Measurements from ENCODE around the gene NFKBIL1.
"Not testable (repeated sequence)": the region's sequence is repeated elsewhere in the genome, so short reads cannot be mapped to it uniquely, and the experiment has no call there.

Gene NFKBIL1

DNA sequence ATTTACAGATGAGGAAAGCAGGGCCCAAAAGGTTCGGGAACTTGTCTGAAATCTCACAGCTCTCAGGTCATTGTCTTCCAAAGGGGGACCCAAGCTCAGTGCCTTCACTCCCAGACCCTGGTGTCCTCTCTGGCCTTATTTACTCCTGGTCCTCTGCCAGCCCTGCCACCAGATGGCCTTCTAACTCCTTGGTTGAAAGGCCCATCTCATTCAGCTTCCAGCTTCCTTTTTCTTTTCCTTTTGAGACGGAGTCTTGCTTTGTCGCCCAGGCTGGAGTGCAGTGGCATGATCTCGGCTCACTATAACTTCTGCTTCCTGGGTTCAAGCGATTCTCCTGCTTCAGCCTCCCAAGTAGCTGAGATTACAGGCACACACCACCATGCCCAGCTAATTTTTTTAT, 4.0 kb downstream of the NFKBIL1 start:
- H3K9me3 ChIP-seq (ENCODE audit: control insufficient read depth, insufficient read depth, low read depth, low read length); H3K4me1 ChIP-seq (ENCODE audit: control insufficient read depth, insufficient read depth, low read length); H3K27me3 ChIP-seq (ENCODE audit: control insufficient read depth, insufficient read depth, low read length); H3K9ac ChIP-seq (ENCODE audit: low read length); H3K4me3 ChIP-seq (ENCODE audit: low read depth, low read length); H3K27ac ChIP-seq (ENCODE audit: low read depth, low read length): not testable (repeated sequence)
- peaks cover 23% of the 10 kb centered on the region for H3K36me3 ChIP-seq (ENCODE audit: control insufficient read depth, insufficient read depth, low read length)

DNA sequence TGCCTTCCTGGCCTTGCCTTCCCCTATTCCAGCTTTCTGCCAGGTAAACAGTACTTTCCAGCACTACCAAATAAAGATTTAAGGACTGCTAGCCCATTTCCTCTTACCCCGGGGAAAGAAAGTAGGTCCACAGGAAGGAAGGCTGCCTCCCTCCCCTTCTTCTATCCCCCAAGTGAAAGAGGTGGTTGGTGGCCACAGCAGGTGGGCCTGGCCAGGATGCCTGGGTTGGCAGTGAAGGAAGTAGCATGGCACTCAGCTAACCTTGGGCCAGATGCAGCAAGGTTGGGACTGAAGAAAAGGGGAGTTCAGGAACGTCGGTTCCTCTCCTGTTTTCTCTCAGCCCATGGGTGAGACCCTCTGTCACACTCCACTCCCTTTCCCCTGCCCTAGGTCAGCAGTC, 8.9 kb downstream of the NFKBIL1 start:
- Histone ChIP-seq H3K36me3 (ENCODE audit: control insufficient read depth, insufficient read depth, low read length) (peaks cover 37% of the 10 kb centered on the region), H3K27ac (ENCODE audit: low read depth, low read length) (no peak overlapping the region), H3K4me3 (ENCODE audit: low read depth, low read length) (no peak overlapping the region), H3K9ac (ENCODE audit: low read length) (no peak overlapping the region), H3K9me3 (ENCODE audit: control insufficient read depth, insufficient read depth, low read depth, low read length) (no peaks in the 10 kb centered on the region), H3K27me3 (ENCODE audit: control insufficient read depth, insufficient read depth, low read length) (no peaks in the 10 kb centered on the region), H3K4me1 (ENCODE audit: control insufficient read depth, insufficient read depth, low read length) (peaks cover 14% of the 10 kb centered on the region; the same call in 1 of the 2 replicates)

DNA sequence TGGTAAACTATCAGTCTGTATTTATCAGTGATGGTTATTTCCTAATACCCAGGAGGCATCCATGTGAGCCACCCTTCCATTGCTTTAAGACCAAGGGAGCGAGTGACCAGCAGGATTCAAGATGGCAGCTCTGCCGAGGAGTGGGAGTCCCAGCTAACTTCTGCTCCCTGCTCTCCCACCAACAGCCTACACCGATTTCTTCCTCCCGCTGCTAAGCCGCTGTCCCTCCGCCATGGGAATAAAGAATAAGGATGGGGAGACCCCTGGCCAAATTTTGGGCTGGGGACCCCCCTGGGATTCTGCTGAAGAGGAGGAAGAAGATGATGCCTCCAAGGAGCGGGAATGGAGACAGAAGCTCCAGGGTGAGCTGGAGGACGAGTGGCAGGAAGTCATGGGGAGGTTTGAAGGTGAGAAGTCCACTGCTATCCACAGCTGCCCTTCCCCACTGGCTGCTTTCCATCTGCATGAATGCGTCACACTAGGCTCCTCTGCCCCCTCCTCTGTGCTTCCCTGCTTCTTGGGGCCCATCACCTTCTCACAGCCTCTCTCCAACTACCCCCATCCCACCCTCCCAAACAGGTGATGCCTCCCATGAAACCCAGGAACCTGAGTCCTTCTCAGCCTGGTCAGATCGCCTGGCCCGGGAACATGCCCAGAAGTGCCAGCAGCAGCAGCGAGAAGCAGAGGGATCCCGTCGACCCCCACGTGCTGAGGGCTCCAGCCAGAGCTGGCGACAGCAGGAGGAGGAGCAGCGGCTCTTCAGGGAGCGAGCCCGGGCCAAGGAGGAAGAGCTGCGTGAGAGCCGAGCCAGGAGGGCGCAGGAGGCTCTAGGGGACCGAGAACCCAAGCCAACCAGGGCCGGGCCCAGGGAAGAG, 10.3 kb downstream of the NFKBIL1 start:
- H3K9ac ChIP-seq (ENCODE audit: low read length) = no peak overlapping the region
- H3K27me3 ChIP-seq (ENCODE audit: control insufficient read depth, insufficient read depth, low read length) = no peaks in the 10 kb centered on the region
- H3K4me3 ChIP-seq (ENCODE audit: low read depth, low read length) = no peak overlapping the region
- no peaks in the 10 kb centered on the region for H3K9me3 ChIP-seq (ENCODE audit: control insufficient read depth, insufficient read depth, low read depth, low read length)
- H3K36me3 ChIP-seq (ENCODE audit: control insufficient read depth, insufficient read depth, low read length) = peaks cover 37% of the 10 kb centered on the region
- peaks cover 14% of the 10 kb centered on the region; the same call in 1 of the 2 replicates for H3K4me1 ChIP-seq (ENCODE audit: control insufficient read depth, insufficient read depth, low read length)
- no peak overlapping the region for H3K27ac ChIP-seq (ENCODE audit: low read depth, low read length)

DNA sequence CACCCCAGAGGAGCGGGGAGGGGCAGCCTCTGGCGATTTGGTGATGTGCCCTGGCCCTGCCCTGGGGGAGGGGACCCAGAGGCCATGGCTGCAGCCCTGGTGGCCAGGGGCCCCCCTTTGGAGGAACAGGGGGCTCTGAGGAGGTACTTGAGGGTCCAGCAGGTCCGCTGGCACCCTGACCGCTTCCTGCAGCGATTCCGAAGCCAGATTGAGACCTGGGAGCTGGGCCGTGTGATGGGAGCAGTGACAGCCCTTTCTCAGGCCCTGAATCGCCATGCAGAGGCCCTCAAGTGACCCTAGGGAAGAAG, 10.9 kb downstream of the NFKBIL1 start:
- H3K9me3 ChIP-seq (ENCODE audit: control insufficient read depth, insufficient read depth, low read depth, low read length) = no peaks in the 10 kb centered on the region
- H3K27ac ChIP-seq (ENCODE audit: low read depth, low read length) = no peak overlapping the region
- no peak overlapping the region for H3K4me3 ChIP-seq (ENCODE audit: low read depth, low read length)
- no peaks in the 10 kb centered on the region for H3K27me3 ChIP-seq (ENCODE audit: control insufficient read depth, insufficient read depth, low read length)
- peaks cover 14% of the 10 kb centered on the region; the same call in 1 of the 2 replicates for H3K4me1 ChIP-seq (ENCODE audit: control insufficient read depth, insufficient read depth, low read length)
- H3K9ac ChIP-seq (ENCODE audit: low read length) = no peak overlapping the region
- H3K36me3 ChIP-seq (ENCODE audit: control insufficient read depth, insufficient read depth, low read length) = peaks cover 37% of the 10 kb centered on the region

DNA sequence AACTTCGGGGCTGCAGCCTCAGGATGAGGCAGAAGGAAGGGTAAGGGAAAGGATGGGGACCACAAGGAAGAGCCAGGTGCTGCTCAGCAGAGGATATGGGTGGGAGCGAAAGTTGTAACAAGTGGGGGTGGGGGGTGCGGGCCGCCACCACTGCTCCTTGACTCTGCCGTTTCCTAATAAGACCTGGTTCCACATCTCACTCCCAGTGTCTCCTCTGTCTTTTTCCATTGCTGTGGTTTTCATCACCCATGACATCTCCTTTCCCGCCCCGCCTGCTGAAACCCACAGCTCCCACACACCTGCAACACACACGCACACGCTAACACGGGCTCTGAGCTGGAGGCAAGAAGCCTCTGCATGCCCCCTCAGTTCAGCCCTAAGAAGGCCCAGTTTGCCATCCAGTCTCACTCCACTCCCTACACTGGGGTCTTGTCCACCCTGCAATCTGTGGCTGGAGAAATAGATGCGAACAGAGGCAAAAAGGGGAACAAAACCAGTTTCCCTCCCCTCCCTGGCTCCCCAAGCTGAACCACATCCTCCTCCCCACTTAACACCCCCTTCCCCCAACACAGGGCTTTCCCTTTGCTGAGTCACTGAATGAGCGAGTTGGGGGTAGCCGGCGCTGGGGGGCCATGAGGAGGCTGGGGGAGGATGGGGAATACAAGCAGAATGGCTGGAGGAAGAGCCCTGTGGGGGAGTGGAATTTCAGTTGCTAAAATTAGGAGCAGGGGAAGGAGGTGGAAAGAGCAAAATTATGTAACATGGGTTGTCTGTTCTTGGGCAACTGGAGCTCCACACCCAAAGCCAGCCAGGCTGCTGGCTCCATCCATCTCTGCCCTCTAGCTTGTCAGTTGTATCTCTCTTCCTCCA, 11.5 kb downstream of the NFKBIL1 start:
- Histone ChIP-seq H3K27me3 (ENCODE audit: control insufficient read depth, insufficient read depth, low read length) (no peaks in the 10 kb centered on the region), H3K36me3 (ENCODE audit: control insufficient read depth, insufficient read depth, low read length) (peaks cover 37% of the 10 kb centered on the region), H3K27ac (ENCODE audit: low read depth, low read length) (peak overlapping the region; percentile 10; the same call in 1 of the 2 replicates), H3K4me3 (ENCODE audit: low read depth, low read length) (no peak overlapping the region), H3K9me3 (ENCODE audit: control insufficient read depth, insufficient read depth, low read depth, low read length) (no peaks in the 10 kb centered on the region), H3K9ac (ENCODE audit: low read length) (no peak overlapping the region), H3K4me1 (ENCODE audit: control insufficient read depth, insufficient read depth, low read length) (peaks cover 14% of the 10 kb centered on the region; the same call in 1 of the 2 replicates)

DNA sequence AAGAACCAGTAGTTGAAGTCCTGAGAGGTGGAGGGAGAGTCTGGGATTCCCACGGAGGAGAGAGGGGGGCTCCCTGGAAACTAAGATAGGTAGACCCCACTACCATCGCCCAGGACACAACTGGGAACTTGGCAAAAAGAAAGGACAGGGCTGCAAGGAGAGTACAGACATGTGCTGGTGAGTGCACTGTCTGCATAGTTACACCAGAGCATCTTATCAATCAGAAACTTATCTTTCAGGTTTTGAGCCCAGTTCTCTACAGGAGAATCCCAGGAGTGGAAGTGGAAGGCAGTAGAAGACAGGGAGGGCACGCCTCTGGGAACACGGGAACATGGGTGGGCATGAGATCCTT, 12.2 kb downstream of the NFKBIL1 start:
- peaks cover 34% of the 10 kb centered on the region for H3K36me3 ChIP-seq (ENCODE audit: control insufficient read depth, insufficient read depth, low read length)
- peaks cover 14% of the 10 kb centered on the region; the same call in 1 of the 2 replicates for H3K4me1 ChIP-seq (ENCODE audit: control insufficient read depth, insufficient read depth, low read length)
- no peak overlapping the region for H3K4me3 ChIP-seq (ENCODE audit: low read depth, low read length)
- no peaks in the 10 kb centered on the region for H3K9me3 ChIP-seq (ENCODE audit: control insufficient read depth, insufficient read depth, low read depth, low read length)
- H3K9ac ChIP-seq (ENCODE audit: low read length) = peak overlapping the region; percentile 56
- no peaks in the 10 kb centered on the region for H3K27me3 ChIP-seq (ENCODE audit: control insufficient read depth, insufficient read depth, low read length)
- H3K27ac ChIP-seq (ENCODE audit: low read depth, low read length) = peak overlapping the region; percentile 10; the same call in 1 of the 2 replicates

DNA sequence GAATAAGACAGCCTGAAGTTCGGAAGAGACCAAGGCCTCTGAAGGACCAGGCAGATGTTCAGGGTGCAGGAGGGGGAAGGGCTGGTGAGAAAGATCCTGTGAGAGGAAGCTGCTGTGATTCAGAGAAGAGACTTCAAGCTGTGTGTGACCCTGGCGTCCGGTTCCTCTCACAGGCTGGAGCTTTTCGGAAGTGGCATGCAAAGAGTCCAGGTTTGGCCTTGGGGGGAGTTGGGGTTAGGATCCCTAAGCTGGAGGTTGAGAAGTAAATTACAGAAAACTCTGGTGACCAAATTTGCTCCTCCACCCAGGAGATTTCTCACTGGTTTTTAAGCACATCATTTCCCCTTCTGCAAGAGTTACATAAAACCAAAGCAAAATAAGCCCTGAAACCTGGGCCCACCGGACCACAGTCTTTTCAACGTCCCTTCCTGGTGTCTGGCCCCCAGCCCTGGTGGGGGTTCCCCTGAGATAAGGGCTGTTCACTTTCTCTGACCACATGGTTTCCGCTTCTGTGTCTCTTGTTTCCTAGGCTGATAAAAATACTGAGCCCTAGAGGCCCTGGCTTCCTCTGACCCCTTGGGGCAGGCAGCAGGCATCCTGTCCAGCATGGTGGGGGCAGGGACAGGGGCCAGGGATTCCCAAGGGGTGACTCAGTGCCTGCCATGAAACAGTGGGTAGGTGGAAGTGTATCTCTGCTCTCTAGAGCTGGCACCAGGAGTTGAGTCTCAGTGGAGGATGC, 12.7 kb downstream of the NFKBIL1 start:
- peak overlapping the region; percentile 56 for H3K9ac ChIP-seq (ENCODE audit: low read length)
- no peaks in the 10 kb centered on the region for H3K9me3 ChIP-seq (ENCODE audit: control insufficient read depth, insufficient read depth, low read depth, low read length)
- peak overlapping the region; percentile 10; the same call in 1 of the 2 replicates for H3K27ac ChIP-seq (ENCODE audit: low read depth, low read length)
- H3K4me1 ChIP-seq (ENCODE audit: control insufficient read depth, insufficient read depth, low read length) = peaks cover 14% of the 10 kb centered on the region; the same call in 1 of the 2 replicates
- H3K4me3 ChIP-seq (ENCODE audit: low read depth, low read length) = no peak overlapping the region
- no peaks in the 10 kb centered on the region for H3K27me3 ChIP-seq (ENCODE audit: control insufficient read depth, insufficient read depth, low read length)
- H3K36me3 ChIP-seq (ENCODE audit: control insufficient read depth, insufficient read depth, low read length) = peaks cover 34% of the 10 kb centered on the region

DNA sequence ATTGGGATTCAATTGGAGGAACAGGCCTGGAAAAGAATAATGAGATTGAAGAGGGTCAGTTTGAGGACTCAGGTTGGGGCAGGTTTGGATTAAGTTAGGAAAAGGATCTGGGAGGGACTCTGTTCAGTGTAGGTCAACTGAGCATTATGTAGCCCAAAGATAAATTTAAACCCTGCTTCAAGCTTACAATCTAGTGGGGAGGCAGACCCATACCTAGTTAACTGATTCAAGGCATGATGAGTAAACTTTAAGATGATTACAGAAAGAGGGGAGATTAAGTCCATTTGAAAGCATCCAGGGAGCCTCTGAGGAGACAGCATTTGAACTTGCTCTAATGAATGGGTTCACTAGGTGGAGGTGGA, 13.3 kb downstream of the NFKBIL1 start:
- Histone ChIP-seq H3K27ac (ENCODE audit: low read depth, low read length) (no peak overlapping the region), H3K4me3 (ENCODE audit: low read depth, low read length) (no peak overlapping the region), H3K4me1 (ENCODE audit: control insufficient read depth, insufficient read depth, low read length) (peaks cover 14% of the 10 kb centered on the region; the same call in 1 of the 2 replicates), H3K9ac (ENCODE audit: low read length) (no peak overlapping the region), H3K27me3 (ENCODE audit: control insufficient read depth, insufficient read depth, low read length) (no peaks in the 10 kb centered on the region), H3K9me3 (ENCODE audit: control insufficient read depth, insufficient read depth, low read depth, low read length) (no peaks in the 10 kb centered on the region), H3K36me3 (ENCODE audit: control insufficient read depth, insufficient read depth, low read length) (peaks cover 34% of the 10 kb centered on the region)

DNA sequence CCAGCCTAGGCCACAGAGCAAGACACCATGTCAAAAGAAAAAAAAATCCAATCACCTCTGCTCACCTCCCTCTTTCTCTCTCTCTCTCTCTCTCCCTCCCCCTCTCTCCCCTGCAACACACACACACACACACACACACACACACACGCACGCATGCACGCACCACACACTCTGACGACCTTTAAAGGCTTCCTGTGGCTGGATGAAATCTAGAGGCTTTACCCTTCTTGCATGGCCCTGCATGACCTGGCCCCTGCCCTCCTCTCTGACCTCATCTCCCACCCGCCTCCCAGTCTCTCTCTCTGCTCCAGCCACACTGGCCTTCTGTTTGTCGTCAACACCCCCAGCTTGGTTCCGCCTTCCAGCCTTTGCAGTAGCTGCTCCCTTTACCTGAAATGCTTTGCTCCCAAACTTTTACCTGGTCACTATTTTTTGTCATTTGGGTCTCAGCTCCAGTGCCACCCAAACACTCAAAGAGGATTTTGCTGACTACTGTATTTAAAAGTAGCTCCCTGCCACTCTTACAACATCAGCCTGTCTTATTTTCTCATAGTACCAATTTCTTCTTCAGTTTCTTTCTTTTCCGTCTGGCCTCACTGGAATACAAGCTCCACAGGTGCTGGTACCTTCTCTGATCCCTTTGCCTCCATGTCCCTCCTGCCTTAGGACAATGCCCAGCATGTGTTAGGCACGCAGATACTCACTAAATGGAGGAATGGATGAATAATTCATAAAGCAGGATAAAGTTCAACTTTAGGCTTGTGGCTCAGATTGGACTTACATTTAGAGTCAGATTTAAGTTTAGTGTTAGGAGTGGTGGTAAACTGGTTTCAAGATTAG, 20.3 kb downstream of the NFKBIL1 start:
- no peak overlapping the region for H3K9ac ChIP-seq (ENCODE audit: low read length)
- H3K9me3 ChIP-seq (ENCODE audit: control insufficient read depth, insufficient read depth, low read depth, low read length) = no peaks in the 10 kb centered on the region
- H3K4me3 ChIP-seq (ENCODE audit: low read depth, low read length) = no peak overlapping the region
- no peaks in the 10 kb centered on the region for H3K27me3 ChIP-seq (ENCODE audit: control insufficient read depth, insufficient read depth, low read length)
- H3K4me1 ChIP-seq (ENCODE audit: control insufficient read depth, insufficient read depth, low read length) = peaks cover 6% of the 10 kb centered on the region
- H3K36me3 ChIP-seq (ENCODE audit: control insufficient read depth, insufficient read depth, low read length) = no peaks in the 10 kb centered on the region
- H3K27ac ChIP-seq (ENCODE audit: low read depth, low read length) = no peak overlapping the region

DNA sequence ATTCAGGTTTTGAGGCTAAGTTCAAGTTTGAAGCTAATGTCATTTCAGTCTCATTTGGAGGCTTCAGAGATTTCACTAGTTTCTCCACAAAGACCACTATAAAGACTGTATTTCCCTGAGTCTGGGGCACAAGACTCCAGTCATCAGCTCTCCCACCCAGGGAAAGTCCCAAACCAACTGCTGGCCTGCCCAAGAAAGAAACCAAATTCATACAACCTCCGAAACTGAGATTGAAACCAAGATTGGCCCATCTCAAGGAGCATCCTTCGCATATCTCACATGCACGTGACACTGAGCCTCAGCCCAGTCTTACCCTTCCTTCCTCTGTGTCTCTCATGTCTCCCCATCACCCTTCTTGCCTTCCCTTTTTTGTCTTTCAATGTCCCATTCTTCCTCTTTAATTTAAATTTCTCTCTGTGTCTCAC, 21.1 kb downstream of the NFKBIL1 start:
- H3K9ac ChIP-seq (ENCODE audit: low read length) = no peak overlapping the region
- no peaks in the 10 kb centered on the region for H3K36me3 ChIP-seq (ENCODE audit: control insufficient read depth, insufficient read depth, low read length)
- H3K4me3 ChIP-seq (ENCODE audit: low read depth, low read length) = no peak overlapping the region
- no peaks in the 10 kb centered on the region for H3K27me3 ChIP-seq (ENCODE audit: control insufficient read depth, insufficient read depth, low read length)
- H3K27ac ChIP-seq (ENCODE audit: low read depth, low read length) = no peak overlapping the region
- H3K9me3 ChIP-seq (ENCODE audit: control insufficient read depth, insufficient read depth, low read depth, low read length) = no peaks in the 10 kb centered on the region
- H3K4me1 ChIP-seq (ENCODE audit: control insufficient read depth, insufficient read depth, low read length) = peaks cover 6% of the 10 kb centered on the region

All from HUES6 (cell line).